CD14-positive monocyte (primary cell): ENCODE measurements around the gene CCDC116. TPM values are rescaled to one million over a fixed set of nuclear protein-coding genes. Genes with fewer than 3 reads are reported as not detected.

ENCODE experiments used
- DNase-seq, 3 donors: peaks; one replicate each; pipeline ENCODE4 v3.0.0-alpha.2; 2011 to 2022
- H2AFZ ChIP-seq: 2 replicates; pipeline ENCODE4 v1.6.0; 2012; ENCODE audit warnings: mild to moderate bottlenecking, low read depth, low read length, inconsistent platforms; ENCODE audit not compliant: insufficient read depth, poor library complexity, severe bottlenecking
- H3K27ac ChIP-seq, 2 donors: 1 replicate in 1 of 2; 2 replicates in 1 of 2; pipeline ENCODE4 v1.5.1; 2012 to 2013; ENCODE audit warnings: low read length in 2 of 2, control low read depth in 1 of 2, inconsistent platforms in 1 of 2, low read depth in 1 of 2, mild to moderate bottlenecking in 1 of 2
- H3K27me3 ChIP-seq, 2 donors: one replicate each; pipeline versions ENCODE4 v1.6.0 to v1.6.1; 2011 to 2013; ENCODE audit warnings: low read length in 2 of 2; ENCODE audit not compliant: control insufficient read depth in 2 of 2, insufficient read depth in 2 of 2
- H3K36me3 ChIP-seq, 2 donors: replicated peaks in 1 of 2; 1 replicate in 1 of 2; 2 replicates in 1 of 2; pipeline versions ENCODE4 v1.5.1 to v1.6.1; 2012 to 2013; ENCODE audit warnings: low read length in 2 of 2, control low read depth in 1 of 2, inconsistent platforms in 1 of 2, mild to moderate bottlenecking in 1 of 2; ENCODE audit not compliant: insufficient read depth in 2 of 2, control insufficient read depth in 1 of 2
- H3K4me1 ChIP-seq, 2 donors: 1 replicate in 1 of 2; 2 replicates in 1 of 2; pipeline versions ENCODE4 v1.5.1 to v1.6.1; 2012 to 2013; ENCODE audit warnings: low read length in 2 of 2, control low read depth in 1 of 2, inconsistent platforms in 1 of 2, mild to moderate bottlenecking in 1 of 2, moderate library complexity in 1 of 2; ENCODE audit not compliant: insufficient read depth in 2 of 2, control insufficient read depth in 1 of 2
- H3K4me2 ChIP-seq: replicated peaks from 2 replicates; pipeline ENCODE3; 2012; ENCODE audit warnings: low read length, moderate library complexity, mild to moderate bottlenecking; ENCODE audit not compliant: poor library complexity, severe bottlenecking; ENCODE audit errors: extremely low read depth
- H3K4me3 ChIP-seq, 3 experiments: fragments of 200-600 bp in 1 of 3; sonication (generic) in 1 of 3; replicated peaks in 1 of 3; 1 replicate in 2 of 3; 2 replicates in 1 of 3; pipeline ENCODE4 v1.5.1; 2011 to 2013; ENCODE audit warnings: low read length in 3 of 3, mild to moderate bottlenecking in 3 of 3, control low read depth in 2 of 3, low read depth in 2 of 3, inconsistent platforms in 1 of 3, moderate library complexity in 1 of 3
- H3K79me2 ChIP-seq: 2 replicates; pipeline ENCODE4 v1.6.0; 2012; ENCODE audit warnings: mild to moderate bottlenecking, control low read depth, inconsistent platforms, low read length, moderate library complexity; ENCODE audit not compliant: insufficient read depth
- H3K9ac ChIP-seq: 2 replicates; pipeline ENCODE4 v1.6.0; 2017; ENCODE audit warnings: low read length, mild to moderate bottlenecking; ENCODE audit not compliant: insufficient read depth, poor library complexity, severe bottlenecking
- H3K9me3 ChIP-seq, 2 donors: replicated peaks in 1 of 2; 1 replicate in 1 of 2; 2 replicates in 1 of 2; pipeline versions ENCODE4 v1.5.1 to v1.6.1; 2012 to 2013; ENCODE audit warnings: low read length in 2 of 2, control low read depth in 1 of 2; ENCODE audit not compliant: control insufficient read depth in 1 of 2, insufficient read depth in 1 of 2
- H4K20me1 ChIP-seq: 2 replicates; pipeline ENCODE4 v1.6.0; 2012; ENCODE audit warnings: mild to moderate bottlenecking, low read length, control low read depth, moderate library complexity; ENCODE audit not compliant: insufficient read depth
- H3K27ac Mint-ChIP-seq, 7 donors: one replicate each; pipeline ENCODE4 v1.8.0; 2020; ENCODE audit warnings: mild to moderate bottlenecking in 7 of 7, mixed read lengths in 7 of 7, moderate library complexity in 6 of 7, inconsistent platforms in 2 of 7
- H3K27me3 Mint-ChIP-seq, 3 donors: one replicate each; pipeline ENCODE4 v1.8.0; 2021 to 2022; ENCODE audit warnings: low read depth in 3 of 3, mild to moderate bottlenecking in 3 of 3, mixed read lengths in 3 of 3, moderate library complexity in 3 of 3, inconsistent platforms in 1 of 3
- H3K36me3 Mint-ChIP-seq, 2 donors: one replicate each; pipeline ENCODE4 v1.8.0; 2020; ENCODE audit warnings: mixed read lengths in 2 of 2, inconsistent platforms in 1 of 2, mild to moderate bottlenecking in 1 of 2
- H3K4me1 Mint-ChIP-seq: one replicate; pipeline ENCODE4 v1.8.0; 2020; ENCODE audit warnings: mild to moderate bottlenecking, mixed read lengths
- H3K4me3 Mint-ChIP-seq, 2 donors: one replicate each; pipeline ENCODE4 v1.8.0; 2020; ENCODE audit warnings: mild to moderate bottlenecking in 2 of 2, mixed read lengths in 2 of 2, moderate library complexity in 1 of 2
- H3K9me3 Mint-ChIP-seq, 7 donors: one replicate each; pipeline ENCODE4 v1.8.0; 2020 to 2022; ENCODE audit warnings: mixed read lengths in 7 of 7, mild to moderate bottlenecking in 6 of 7, moderate library complexity in 6 of 7, inconsistent platforms in 2 of 7
- CTCF ChIP-seq: fragments of 200-600 bp; IDR thresholded peaks from one replicate; pipeline ENCODE4 v1.8.0; 2022; ENCODE audit warnings: antibody characterized with exemption, mild to moderate bottlenecking
- WGBS: methylation state at CpG from one replicate; pipeline ENCODE4 v1.1.5; 2013; ENCODE audit warnings: missing lambda C conversion rate; ENCODE audit not compliant: insufficient coverage; 5-methylcytosine and 5-hydroxymethylcytosine counted together
- intact Hi-C, 2 donors: fragments of 100-400 bp; cut with micrococcal nuclease; formaldehyde crosslinking; loops; one replicate each; pipeline versions ENCODE4 v1.15.0 to v1.15.1; 2023
- polyA plus RNA-seq, 3 donors: library from polyadenylated mRNA; depleted of rRNA in 1 of 3; unstranded in 2 of 3; stranded (reverse) in 1 of 3; fragments of 300-500 nt in 2 of 3; fragments of >200 nt in 1 of 3; fragmentation: Illumina TruSeq in 2 of 3; gene quantifications; 1 replicate in 2 of 3; 2 replicates in 1 of 3; pipeline ENCODE4 v1.2.3, GENCODE V29; 2012 to 2021

CCDC116 gene
- polyA plus RNA-seq, 3 donors, result 0.21 TPM; not detected in 2

- H3K27ac ChIP-seq, result no peak overlapping the region
- no peak overlapping the region for H2AFZ ChIP-seq
- WGBS, result no CpG with 5 or more reads among the region's 3 CpGs
- H3K9ac ChIP-seq, result no peak overlapping the region
- Mint-ChIP-seq H3K9me3 (no peaks in the 10 kb centered on the region), H3K4me1 (peaks cover 46% of the 10 kb centered on the region), H3K36me3 (peaks cover 42 to 67% of the 10 kb centered on the region in 2 donors), H3K27me3 (peaks cover 0 to 3% (median 0%) of the 10 kb centered on the region in 3 donors), H3K27ac (peak overlapping the region in 1 of 7 donors; percentile 20), H3K4me3 (no peak overlapping the region)
- no peaks in the 10 kb centered on the region for H3K9me3 ChIP-seq
- no peak for DNase-seq
- no peak overlapping the region for H3K4me2 ChIP-seq
- intact Hi-C loops, result no loop called here
- H3K79me2 ChIP-seq, result peaks cover 99% of the 10 kb centered on the region
- no peak for TF ChIP-seq CTCF
- H3K27me3 ChIP-seq, result no peaks in the 10 kb centered on the region
- H3K4me1 ChIP-seq, result peaks cover 9 to 12% of the 10 kb centered on the region in 2 donors
- peaks cover 31 to 72% of the 10 kb centered on the region in 2 donors for H3K36me3 ChIP-seq
- no peak overlapping the region for H3K4me3 ChIP-seq
- H4K20me1 ChIP-seq, result peaks cover 99% of the 10 kb centered on the region
These were observed 40.1 kb upstream of the CCDC116 start for GRCh38 chr22:21592422-21592821.

- Histone ChIP-seq H3K27ac (peak overlapping the region in 1 of 2 donors; percentile 23), H3K36me3 (peaks cover 31 to 72% of the 10 kb centered on the region in 2 donors), H3K4me3 (no peak overlapping the region), H4K20me1 (peaks cover 99% of the 10 kb centered on the region), H3K9ac (no peak overlapping the region), H2AFZ (no peak overlapping the region), H3K9me3 (no peaks in the 10 kb centered on the region), H3K27me3 (no peaks in the 10 kb centered on the region), H3K79me2 (peaks cover 100% of the 10 kb centered on the region), H3K4me1 (no peaks in the 10 kb centered on the region), H3K4me2 (no peak overlapping the region)
- Mint-ChIP-seq H3K27me3 (peaks cover 0 to 3% (median 0%) of the 10 kb centered on the region in 3 donors), H3K36me3 (peaks cover 42 to 68% of the 10 kb centered on the region in 2 donors), H3K27ac (peak overlapping the region in 3 of 7 donors; percentile 21 to 34 (median 24)), H3K9me3 (no peaks in the 10 kb centered on the region), H3K4me1 (peaks cover 38% of the 10 kb centered on the region), H3K4me3 (no peak overlapping the region)
- no peak for DNase-seq
- intact Hi-C loops, result no loop called here
- 92% methylated on average over 10 of the region's 11 CpGs for WGBS
- TF ChIP-seq CTCF, result peak; percentile 21
These were observed 38.9 kb upstream of the CCDC116 start for GRCh38 chr22:21593406-21594232.
